Measurements from ENCODE around the gene MTFMT.
"Not testable (repeated sequence)": the region's sequence is repeated elsewhere in the genome, so short reads cannot be mapped to it uniquely, and the experiment has no call there.

Gene MTFMT

DNA sequence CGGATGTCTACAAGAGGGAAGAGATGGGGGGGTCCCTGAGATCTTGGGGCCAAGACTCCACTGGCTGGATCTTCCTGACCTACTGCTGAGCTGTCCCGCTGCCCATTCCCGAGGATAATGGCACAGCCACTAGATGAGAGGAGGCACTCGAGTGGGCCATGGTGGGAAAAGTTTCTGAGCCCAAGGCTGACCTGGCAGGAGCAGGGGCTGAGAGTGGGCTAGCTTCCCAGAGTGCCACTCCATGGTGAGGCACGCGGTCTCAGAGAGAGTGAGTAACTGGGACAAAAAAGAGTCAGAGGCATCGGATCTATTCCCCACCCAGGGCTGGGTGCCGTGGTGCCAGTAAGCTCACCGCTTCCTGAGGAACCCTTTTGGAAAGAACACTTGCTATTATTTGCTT is 26.7 kb upstream of the MTFMT start:
- Histone ChIP-seq H3K27me3 (ENCODE audit: low read depth) (no peaks in the 10 kb centered on the region), H3K9me3 (no peaks in the 10 kb centered on the region), H3K36me3 (replicated peaks) (no peaks in the 10 kb centered on the region), H3K4me3 (no peak overlapping the region), H3K4me1 (no peaks in the 10 kb centered on the region)
- in situ Hi-C loops (cut with MboI; ENCODE audit: low sequenced_read_pairs), result no loop called here
- DNase-seq (ENCODE audit: low spot score in 2 of 2), result no peak

DNA sequence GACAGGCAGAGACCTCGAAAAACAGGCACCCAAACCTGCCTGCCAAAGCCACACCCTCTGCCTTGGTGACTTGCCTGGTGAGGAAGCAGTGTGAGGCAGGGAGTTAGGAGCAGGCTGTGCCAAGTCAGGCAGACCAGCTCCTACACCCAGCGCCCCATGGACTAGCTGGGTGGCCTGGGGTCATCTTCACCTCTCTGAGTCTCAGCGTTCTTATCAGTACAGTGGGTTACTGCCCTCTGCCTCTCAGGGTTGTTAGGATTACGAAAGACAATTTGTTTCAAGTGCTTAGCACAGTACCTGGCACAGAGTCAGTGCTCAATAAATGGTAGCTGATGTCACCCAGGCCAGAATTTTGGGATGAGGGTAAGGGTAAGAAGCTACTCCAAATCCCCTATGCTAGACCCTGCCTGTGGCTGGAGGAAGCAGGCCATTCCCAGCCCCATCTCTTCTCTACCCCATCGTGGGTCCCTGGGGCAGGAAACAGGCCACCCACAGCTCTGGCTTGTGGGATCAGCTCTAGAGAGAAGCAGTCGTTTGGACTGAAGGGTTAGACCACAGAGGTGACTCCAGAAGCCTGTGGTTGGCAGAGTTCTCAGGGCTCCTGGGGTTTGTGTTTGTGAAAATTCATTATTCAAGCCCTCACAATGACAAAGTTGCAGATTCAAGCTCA is 25.9 kb upstream of the MTFMT start:
- no peak for DNase-seq (ENCODE audit: low spot score in 2 of 2)
- Histone ChIP-seq H3K36me3 (replicated peaks) (no peaks in the 10 kb centered on the region), H3K4me3 (no peak overlapping the region), H3K9me3 (no peaks in the 10 kb centered on the region), H3K27me3 (ENCODE audit: low read depth) (no peaks in the 10 kb centered on the region), H3K4me1 (peaks cover 2% of the 10 kb centered on the region)
- in situ Hi-C loops (cut with MboI; ENCODE audit: low sequenced_read_pairs), result no loop called here

DNA sequence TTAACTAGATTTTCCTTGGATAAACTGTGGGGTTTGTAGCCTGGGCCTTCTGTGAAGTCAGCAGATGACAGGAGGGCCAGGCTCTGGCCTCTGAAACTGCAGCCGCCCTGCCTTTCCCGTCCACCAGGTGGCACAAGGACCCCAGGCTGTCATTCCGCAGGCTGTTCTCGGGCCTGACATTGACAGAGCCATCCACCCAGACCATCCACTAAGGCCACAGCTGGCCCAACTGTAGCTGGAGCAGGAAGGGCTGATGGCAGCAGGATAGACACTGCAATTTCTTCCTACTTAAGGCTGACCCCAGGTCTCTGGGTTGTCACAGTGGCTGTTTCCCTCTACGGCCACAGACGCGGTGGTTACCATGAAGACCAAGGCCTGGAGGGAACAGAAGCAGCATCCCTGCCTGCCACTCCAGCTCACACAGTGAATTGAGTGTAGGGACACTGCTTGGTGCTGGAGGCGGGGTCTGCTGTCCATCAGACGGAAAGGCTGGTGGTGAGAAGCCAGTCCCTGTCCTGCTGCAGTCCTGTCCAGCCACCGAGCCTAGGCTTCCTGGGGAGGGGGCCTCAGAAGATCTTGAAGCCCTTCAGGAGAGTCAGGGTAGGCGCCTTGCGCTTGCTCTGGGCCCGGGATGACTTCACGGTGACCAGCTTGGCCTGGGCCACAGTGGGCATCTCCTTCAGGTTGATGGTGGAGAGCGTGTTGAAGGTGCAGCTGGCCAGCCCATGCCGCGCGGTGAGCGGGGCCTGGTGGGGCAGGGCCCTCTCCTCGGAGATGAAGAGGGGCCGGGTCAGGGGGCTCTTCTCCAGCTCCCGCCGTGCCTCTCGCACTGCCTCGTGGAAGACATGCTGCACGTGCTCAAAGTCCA is 25.1 kb upstream of the MTFMT start:
- Histone ChIP-seq H3K36me3 (replicated peaks) (no peaks in the 10 kb centered on the region), H3K4me1 (peaks cover 10% of the 10 kb centered on the region), H3K27me3 (ENCODE audit: low read depth) (no peaks in the 10 kb centered on the region), H3K9me3 (no peaks in the 10 kb centered on the region), H3K4me3 (no peak overlapping the region)
- in situ Hi-C loops (cut with MboI; ENCODE audit: low sequenced_read_pairs), result no loop called here
- peak; percentile 82 to 93 for DNase-seq (ENCODE audit: low spot score in 2 of 2)

DNA sequence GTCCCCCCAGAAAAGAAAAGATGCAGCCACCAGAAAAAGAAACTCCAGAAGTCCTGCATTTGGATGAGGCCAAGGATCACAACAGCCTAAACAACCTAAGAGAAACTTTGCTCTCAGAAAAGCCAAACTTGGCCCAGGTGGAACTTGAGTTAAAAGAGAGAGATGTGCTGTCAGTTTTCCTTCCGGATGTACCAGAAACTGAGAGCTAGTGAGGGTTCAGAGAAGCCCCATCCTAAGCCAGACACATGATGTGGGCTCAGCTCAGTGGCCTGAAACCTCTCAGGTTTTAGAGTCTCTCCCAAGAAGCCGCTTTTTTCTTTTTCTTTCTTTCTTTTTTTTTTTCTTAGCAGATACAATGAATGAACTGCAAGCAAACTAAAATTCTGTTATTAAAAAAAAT is 23.5 kb upstream of the MTFMT start:
- no peak for DNase-seq (ENCODE audit: low spot score in 2 of 2)
- H3K9me3 ChIP-seq, result no peaks in the 10 kb centered on the region
- in situ Hi-C loops (cut with MboI; ENCODE audit: low sequenced_read_pairs), result no loop called here

DNA sequence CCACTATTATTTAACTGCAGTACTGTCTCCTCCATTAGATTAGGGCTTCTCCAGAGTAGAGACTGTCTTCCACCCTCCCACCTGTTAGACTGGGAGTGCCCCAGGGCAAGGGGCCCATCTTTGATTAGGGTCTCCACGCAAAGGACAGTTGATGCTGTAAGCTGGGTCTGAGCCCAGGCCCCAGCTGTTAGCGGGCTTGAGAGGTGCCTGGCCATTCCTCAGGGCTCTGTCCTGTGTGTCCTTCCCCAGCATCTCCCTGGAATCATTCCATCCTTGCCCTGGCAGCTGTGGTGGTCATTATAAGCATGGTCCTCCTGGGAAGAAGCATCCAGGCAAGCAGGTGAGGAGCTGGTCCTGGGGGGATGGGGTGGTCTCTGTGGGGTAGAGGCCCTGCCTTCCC is 21.8 kb upstream of the MTFMT start:
- H3K27me3 ChIP-seq (ENCODE audit: low read depth), result no peaks in the 10 kb centered on the region
- in situ Hi-C loops (cut with MboI; ENCODE audit: low sequenced_read_pairs), result no loop called here
- H3K4me1 ChIP-seq, result peaks cover 28% of the 10 kb centered on the region
- no peaks in the 10 kb centered on the region for H3K36me3 ChIP-seq (replicated peaks)
- H3K9me3 ChIP-seq, result no peaks in the 10 kb centered on the region
- H3K4me3 ChIP-seq, result no peak overlapping the region
- no peak for DNase-seq (ENCODE audit: low spot score in 2 of 2)

More for the DNA sequence above, 23.5 kb upstream of the MTFMT start:
- Histone ChIP-seq H3K36me3 (replicated peaks) (no peaks in the 10 kb centered on the region), H3K27me3 (ENCODE audit: low read depth) (no peaks in the 10 kb centered on the region), H3K4me3 (no peak overlapping the region), H3K4me1 (peaks cover 22% of the 10 kb centered on the region)

DNA sequence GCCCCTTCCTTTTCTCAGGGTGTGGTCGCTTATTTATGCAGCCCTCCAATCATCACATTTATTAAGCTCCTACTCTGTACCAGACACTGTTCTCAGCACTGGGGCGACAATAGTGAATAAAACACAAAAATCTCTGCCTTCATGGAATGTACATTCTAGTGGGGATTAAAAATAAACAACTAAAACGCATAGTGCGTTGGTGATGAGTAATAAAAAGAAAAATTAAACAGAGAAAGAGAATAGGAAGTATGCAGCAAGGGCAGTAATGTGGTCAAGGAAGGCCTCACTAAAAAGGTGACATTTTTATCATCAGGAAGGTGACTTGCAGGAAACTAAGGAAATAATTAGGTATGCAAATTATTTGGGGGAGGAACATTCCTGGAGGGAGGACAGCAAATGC is 20.8 kb upstream of the MTFMT start:
- DNase-seq (ENCODE audit: low spot score in 2 of 2), result no peak
- Histone ChIP-seq H3K4me3 (no peak overlapping the region), H3K27me3 (ENCODE audit: low read depth) (no peaks in the 10 kb centered on the region), H3K4me1 (peaks cover 28% of the 10 kb centered on the region), H3K9me3 (no peaks in the 10 kb centered on the region), H3K36me3 (replicated peaks) (no peaks in the 10 kb centered on the region)
- in situ Hi-C loops (cut with MboI; ENCODE audit: low sequenced_read_pairs), result no loop called here

DNA sequence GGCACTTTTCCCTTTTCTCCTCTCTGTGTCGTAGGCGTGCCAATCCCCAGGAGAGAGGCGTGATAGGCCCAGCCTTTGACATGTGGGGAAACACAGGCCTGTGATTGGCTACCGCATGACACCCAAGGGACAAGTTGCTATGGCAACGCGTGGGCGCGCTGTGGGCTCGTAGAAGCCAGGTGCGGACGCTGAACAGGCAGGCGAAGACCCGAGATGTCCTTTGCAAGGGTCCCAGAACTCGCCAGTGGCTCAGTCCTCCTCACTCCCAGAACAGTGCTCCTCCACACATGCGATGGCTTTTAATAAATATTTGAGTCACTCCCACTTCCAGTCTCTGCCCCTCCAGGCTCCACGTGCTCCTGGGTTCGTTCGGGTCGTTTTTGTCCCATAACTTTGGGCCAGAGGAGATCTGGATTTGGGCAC is 20.0 kb upstream of the MTFMT start:
- H3K4me3 ChIP-seq, result peak overlapping the region; percentile 3
- no peaks in the 10 kb centered on the region for H3K9me3 ChIP-seq
- peaks cover 28% of the 10 kb centered on the region for H3K4me1 ChIP-seq
- in situ Hi-C loops (cut with MboI; ENCODE audit: low sequenced_read_pairs), result no loop called here
- no peaks in the 10 kb centered on the region for H3K36me3 ChIP-seq (replicated peaks)
- DNase-seq (ENCODE audit: low spot score in 2 of 2), result peak; percentile 100
- H3K27me3 ChIP-seq (ENCODE audit: low read depth), result no peaks in the 10 kb centered on the region

DNA sequence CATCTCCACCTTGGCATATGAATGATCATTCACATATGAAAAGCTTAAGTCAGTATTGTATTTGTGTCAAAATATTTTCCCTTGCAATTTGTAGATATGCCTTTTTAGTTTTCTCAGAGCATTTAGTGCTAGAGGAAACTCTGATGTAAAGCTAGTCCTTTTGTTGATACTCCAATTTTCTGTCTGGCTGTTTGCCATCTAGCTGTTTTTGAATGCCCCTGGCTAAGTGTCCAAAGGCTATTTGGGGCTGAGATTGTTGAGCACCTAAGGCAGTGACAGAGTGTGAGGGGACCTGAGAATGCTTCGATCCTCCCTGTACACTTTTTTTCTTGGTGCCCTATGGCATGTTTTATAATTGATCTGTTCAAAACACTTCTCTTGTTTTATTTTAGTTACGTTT is 18.8 kb upstream of the MTFMT start:
- no peak overlapping the region for H3K4me3 ChIP-seq
- no peaks in the 10 kb centered on the region for H3K9me3 ChIP-seq
- in situ Hi-C loops (cut with MboI; ENCODE audit: low sequenced_read_pairs), result no loop called here
- no peaks in the 10 kb centered on the region for H3K27me3 ChIP-seq (ENCODE audit: low read depth)
- peak; percentile 40 to 66 for DNase-seq (ENCODE audit: low spot score in 2 of 2)
- no peaks in the 10 kb centered on the region for H3K36me3 ChIP-seq (replicated peaks)
- peaks cover 30% of the 10 kb centered on the region for H3K4me1 ChIP-seq

DNA sequence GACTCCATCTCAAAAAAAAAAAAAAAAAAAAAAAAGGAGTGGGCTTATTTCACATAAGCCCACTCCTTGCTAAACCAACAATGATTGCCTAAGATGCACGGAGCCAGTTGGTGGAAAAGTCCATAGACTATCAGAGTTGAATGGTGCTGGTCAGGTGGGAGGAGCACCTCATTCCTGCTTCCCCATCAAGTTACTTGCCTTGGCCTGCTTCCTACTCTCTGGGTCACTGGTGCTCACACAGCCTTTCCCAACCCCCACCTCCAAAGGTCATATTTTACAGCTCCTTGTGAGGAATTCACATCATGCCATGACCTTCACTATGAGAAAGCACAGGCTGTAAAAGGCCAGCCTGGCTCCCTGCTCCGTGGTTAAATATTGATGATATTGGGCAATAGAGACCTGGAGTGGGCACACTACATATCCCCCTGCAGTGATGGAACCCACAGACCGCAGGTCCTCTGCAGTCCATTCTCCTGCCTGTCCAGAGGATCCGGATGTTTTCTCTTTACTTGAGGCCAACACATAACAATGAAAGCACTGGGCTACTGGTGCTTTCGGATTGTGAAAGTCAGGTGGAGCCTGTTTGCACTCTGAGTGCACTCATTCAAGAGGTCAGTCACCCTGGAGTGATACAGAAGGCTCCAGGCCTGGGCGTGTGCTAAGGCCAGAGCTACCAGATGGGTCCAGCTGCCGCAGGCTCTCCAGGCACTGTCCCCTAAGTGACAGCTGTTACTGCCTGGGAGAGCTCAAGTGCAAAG is 15.5 kb upstream of the MTFMT start, which contains the start of gene SLC51B:
TSS of gene SLC51B (plus strand) at position 664 of the 758 bp plus-strand sequence. CDS start 4,618 bp downstream, outside the sequence.
- DNase-seq (ENCODE audit: low spot score in 2 of 2), result no peak
- H3K27me3 ChIP-seq (ENCODE audit: low read depth), result no peaks in the 10 kb centered on the region
- H3K4me1 ChIP-seq, result peaks cover 26% of the 10 kb centered on the region
- no peak within 1 kb of the TSS for H3K4me3 ChIP-seq
- H3K36me3 ChIP-seq (replicated peaks), result no peaks in the 10 kb centered on the region
- in situ Hi-C loops (cut with MboI; ENCODE audit: low sequenced_read_pairs), result loop anchor here (5.0 kb wide), 1 partner anchor 42 kb away; no protein-coding TSS in a partner anchor
- no peaks in the 10 kb centered on the region for H3K9me3 ChIP-seq

DNA sequence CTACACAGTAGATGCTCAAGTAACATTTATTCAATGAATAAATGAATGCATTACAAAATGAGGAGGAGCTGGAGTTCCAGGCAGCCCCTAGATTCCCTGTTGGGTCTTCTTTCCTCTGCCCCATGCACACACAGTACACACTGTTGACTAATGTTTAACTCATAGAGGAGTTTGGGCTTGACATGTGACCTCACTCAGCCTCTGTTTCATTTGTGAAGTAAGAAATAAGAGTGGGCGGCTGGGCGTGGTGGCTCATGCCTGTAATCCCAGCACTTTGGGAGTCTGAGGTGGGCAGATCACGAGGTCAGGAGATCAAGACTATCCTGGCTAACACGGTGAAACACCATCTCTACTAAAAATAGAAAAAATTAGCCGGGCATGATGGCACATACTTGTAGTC is 14.8 kb upstream of the MTFMT start:
- not testable (repeated sequence) for DNase-seq (ENCODE audit: low spot score in 2 of 2); H3K27me3 ChIP-seq (ENCODE audit: low read depth); H3K36me3 ChIP-seq (replicated peaks); H3K4me3 ChIP-seq; H3K9me3 ChIP-seq
- in situ Hi-C loops (cut with MboI; ENCODE audit: low sequenced_read_pairs), result loop anchor here (5.0 kb wide), 1 partner anchor 43 kb away; no protein-coding TSS in a partner anchor
- peaks cover 21% of the 10 kb centered on the region for H3K4me1 ChIP-seq

DNA sequence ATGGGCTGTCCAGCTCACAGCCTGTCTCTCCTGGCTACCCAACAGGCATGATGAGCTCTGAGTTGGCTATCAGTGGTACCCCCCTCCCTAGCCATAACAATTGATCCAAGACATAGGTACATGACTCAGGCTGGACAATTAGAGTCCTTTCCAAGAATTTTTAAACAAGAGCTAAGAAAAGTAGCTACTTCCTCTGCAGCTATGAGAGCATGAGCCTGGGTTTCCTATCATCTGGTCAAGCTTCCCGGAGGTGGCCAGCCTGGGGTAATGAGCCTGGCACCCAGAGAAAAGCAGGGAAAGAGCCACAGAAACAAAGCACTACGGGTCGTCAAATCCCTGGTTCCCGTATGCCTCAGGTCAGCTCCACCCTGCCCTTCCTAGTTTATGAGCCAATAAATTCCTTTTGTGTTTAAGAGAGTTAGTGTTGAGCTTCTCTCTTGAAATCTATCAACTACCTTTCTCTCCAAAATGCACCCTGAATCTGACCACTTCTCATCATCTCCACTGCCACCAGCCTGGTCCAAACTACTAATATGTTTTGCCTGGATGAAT is 13.4 kb upstream of the MTFMT start:
- Histone ChIP-seq H3K9me3 (no peaks in the 10 kb centered on the region), H3K36me3 (replicated peaks) (no peaks in the 10 kb centered on the region), H3K4me3 (no peak overlapping the region), H3K4me1 (peaks cover 11% of the 10 kb centered on the region), H3K27me3 (ENCODE audit: low read depth) (no peaks in the 10 kb centered on the region)
- in situ Hi-C loops (cut with MboI; ENCODE audit: low sequenced_read_pairs), result loop anchor here (5.0 kb wide), 1 partner anchor 44 kb away; no protein-coding TSS in a partner anchor
- DNase-seq (ENCODE audit: low spot score in 2 of 2), result peak; percentile 42 to 65

DNA sequence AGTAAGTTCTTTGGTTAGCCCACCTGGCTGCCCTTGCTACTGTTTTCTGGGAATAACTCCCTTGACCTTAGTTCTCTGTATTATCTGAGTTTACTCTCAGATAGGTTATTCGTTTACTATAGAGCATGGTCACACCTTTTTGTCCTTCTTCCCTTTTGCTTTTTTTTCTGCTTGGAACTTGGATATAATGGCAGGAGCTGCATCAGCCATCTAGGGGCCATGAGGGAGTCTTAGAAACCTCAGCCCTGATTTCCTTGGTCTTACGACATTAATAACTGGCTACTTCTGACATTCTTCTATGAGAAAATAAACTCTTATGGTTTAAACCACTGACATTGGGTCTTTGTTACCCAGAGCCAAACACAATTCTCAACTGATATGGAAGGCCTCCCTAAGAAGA is 12.3 kb upstream of the MTFMT start:
- Histone ChIP-seq H3K27me3 (ENCODE audit: low read depth) (no peaks in the 10 kb centered on the region), H3K9me3 (no peaks in the 10 kb centered on the region), H3K4me1 (peaks cover 4% of the 10 kb centered on the region), H3K36me3 (replicated peaks) (no peaks in the 10 kb centered on the region), H3K4me3 (no peak overlapping the region)
- in situ Hi-C loops (cut with MboI; ENCODE audit: low sequenced_read_pairs), result loop anchor here (5.0 kb wide), 1 partner anchor 46 kb away; no protein-coding TSS in a partner anchor
- no peak for DNase-seq (ENCODE audit: low spot score in 2 of 2)

DNA sequence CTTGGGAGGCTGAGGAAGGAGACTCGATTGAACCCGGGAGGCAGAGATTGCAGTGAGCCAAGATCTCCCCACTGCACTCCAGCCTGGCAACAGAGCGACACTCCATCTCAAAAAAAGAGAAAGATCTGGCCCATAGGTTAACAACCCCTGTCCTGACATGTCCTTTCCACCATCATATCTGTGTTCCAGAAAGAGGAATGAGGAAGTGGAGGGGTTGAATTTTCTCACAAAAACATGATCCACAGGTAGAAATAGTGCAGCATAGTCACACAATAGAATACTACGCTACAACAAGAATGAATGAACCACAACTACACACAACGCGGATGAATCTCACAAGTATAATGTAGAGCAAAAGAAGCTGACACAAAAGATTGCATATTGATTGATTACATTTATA is 11.0 kb upstream of the MTFMT start:
- Histone ChIP-seq H3K4me1 (peaks cover 4% of the 10 kb centered on the region), H3K36me3 (replicated peaks) (no peaks in the 10 kb centered on the region), H3K4me3 (no peak overlapping the region), H3K9me3 (no peaks in the 10 kb centered on the region), H3K27me3 (ENCODE audit: low read depth) (no peaks in the 10 kb centered on the region)
- in situ Hi-C loops (cut with MboI; ENCODE audit: low sequenced_read_pairs), result loop anchor here (5.0 kb wide), 1 partner anchor 47 kb away; no protein-coding TSS in a partner anchor
- no peak for DNase-seq (ENCODE audit: low spot score in 2 of 2)

All from HAP-1 (cell line).